Ammon's horn (tissue), 1 donor: ENCODE data around the gene PLXNB3.
"Not testable (repeated sequence)": the region's sequence is repeated elsewhere in the genome, so short reads cannot be mapped to it uniquely, and the experiment has no call there.

ENCODE experiments used
- DNase-seq: peaks from one replicate; pipeline ENCODE4 v3.0.0-alpha.2; 2016; ENCODE audit warnings: low spot score

PLXNB3 gene

DNA sequence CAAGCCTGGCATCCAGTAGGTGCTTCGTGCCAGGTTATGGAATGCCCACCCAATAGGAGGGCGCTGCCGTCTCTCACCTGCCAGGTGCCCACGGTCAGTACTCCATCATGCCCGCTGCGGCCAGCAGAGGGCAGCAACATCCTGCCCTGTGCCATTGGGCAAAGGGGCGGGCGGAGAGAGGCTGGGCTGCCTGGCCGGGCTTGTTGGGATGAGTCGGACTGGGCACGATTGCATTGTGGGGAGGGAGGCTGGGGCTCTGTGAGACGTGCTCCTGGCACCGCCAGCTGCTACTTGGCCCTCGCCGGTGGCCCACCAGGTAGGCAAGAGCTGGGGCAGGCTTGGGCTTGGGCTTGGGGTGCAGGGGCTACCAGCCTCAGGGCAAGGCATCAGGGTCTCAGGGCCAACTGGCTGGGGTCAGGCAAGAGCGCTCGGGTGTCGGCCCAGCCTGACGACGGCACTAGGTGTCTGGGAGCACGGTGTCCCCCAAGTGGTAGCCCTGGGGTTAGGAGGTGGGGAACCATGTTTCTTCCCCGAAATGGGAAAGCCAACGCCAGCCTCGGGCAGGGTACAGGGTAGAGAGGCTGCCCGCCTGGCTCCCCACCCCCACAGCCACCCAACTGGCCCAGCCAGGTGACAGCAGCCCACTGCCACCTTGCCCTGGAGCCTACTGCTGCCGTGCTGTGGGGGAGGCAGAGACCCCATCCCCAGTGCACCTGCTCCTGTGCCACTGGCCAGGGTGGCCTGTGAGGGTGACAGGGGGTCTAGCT is at the start of gene PLXNB3:
TSS of gene PLXNB3 (plus strand) at position 261 of the 767 bp plus-strand sequence. CDS start 1,287 bp downstream, outside the sequence.
- peak; percentile 89 for DNase-seq

- DNase-seq: no peak
Observed at GRCh38 chrX:153714256-153714655, 49.8 kb upstream of the PLXNB3 start.

GRCh38 chrX:153717445-153717844 is 46.6 kb upstream of the PLXNB3 start:
- DNase-seq: no peak

DNA sequence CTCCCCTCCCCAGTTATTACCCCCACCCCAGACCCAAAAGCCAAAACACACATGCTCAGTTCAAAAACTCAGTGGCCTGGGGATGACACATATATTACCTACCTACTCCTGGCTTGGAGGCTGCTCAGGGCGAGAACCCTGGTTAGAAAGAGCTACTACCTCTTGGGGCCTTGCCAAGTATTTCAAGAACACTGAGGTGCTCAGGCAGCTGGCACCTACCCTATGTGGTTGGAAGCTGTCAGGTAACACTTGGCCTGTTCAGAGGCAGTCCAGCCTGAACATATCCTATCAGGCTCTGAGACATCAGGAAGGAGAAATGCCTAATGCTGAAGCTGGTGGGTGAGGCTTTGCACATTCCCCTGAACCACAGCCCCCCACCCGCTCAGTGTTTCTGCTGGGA is 44.8 kb upstream of the PLXNB3 start:
- DNase-seq: no peak

GRCh38 chrX:153719701-153720100 is 44.3 kb upstream of the PLXNB3 start:
- no peak for DNase-seq

DNA sequence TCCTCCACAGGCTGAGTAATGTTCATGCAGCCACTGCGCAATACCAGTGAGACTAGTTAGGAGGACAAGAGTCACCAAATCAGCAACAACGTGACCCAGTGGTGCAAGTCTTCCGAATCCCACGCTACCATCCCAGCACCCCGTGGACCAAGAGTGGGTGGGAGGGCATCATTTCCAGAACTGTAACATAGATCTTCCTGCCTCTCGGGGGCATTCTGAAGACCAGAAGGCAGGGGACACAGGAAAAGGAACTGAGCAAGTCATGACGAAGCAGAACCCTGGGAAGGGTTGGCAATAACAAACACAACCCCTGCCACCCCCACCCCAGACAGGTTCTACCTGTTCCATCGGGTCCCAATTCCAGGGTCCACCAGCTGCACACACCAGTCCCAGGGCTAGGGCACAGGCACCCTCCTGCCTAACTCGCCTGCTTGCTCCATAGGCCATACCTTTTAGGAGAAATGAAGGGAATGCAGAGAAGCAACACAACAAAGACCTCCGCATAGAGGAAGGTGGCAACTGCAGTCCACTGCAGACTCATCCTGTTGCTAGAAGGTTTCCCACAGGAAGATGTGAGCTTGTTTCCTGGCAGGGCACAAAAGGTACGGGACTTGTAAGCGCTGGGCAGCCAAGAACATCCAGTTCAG is 41.2 kb upstream of the PLXNB3 start:
- no peak for DNase-seq

DNA sequence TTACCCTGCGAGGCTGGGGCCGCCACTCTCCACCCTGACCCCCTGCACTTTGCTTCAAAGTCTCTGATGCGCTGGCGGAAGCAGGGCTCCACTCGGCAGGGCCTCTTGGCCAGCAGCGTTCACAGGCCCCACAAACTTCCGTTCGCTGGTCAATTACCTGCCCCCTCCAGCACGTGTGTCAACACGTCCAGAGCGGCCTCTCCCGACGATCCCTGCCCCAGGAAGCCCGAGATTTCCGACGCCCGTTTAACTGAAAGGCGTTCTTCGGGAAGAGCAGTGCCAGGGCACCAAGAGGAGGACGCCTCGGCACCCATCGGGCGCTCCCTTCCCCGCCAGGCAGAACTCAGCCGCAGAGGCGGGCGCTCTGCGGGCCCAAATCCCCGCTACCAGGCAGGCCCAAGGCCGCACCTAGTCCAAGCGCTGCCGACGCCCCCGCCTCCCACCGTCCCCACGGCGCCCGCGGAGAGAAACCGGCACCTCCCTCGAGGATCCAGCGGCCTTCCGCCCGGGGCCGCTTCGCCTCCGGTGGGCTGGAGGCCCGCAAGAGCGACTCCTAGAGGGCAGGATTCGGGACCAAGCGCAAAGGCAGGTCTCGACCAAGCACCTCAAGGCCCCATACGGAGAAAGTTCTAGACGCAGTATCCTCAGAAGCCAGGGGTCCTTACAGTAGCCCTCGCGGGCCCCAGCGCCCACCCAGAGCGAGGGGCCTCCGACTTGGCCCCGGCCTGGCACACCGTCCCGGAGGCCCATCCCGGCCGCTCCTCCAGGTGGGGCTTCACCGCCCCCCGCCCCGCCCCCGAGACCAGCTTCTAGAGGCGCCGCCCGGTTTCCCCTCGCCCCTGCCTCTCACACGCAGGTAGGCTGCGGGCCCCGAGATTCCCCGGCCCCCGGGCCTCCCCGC is 40.4 kb upstream of the PLXNB3 start:
- no peak for DNase-seq

- DNase-seq: peak; percentile 83
Observed at GRCh38 chrX:153724252-153725038, 39.6 kb upstream of the PLXNB3 start, which contains the start of the genes ABCD1 and BCAP31. Gene ABCD1 (plus strand): TSS chrX:153724856. CDS start chrX:153725267, 411 bp downstream. Gene BCAP31 (minus strand): TSS chrX:153724387. CDS start chrX:153723244, 1,143 bp downstream.

- DNase-seq: no peak
Observed at GRCh38 chrX:153725039-153725831, 38.8 kb upstream of the PLXNB3 start.

DNA sequence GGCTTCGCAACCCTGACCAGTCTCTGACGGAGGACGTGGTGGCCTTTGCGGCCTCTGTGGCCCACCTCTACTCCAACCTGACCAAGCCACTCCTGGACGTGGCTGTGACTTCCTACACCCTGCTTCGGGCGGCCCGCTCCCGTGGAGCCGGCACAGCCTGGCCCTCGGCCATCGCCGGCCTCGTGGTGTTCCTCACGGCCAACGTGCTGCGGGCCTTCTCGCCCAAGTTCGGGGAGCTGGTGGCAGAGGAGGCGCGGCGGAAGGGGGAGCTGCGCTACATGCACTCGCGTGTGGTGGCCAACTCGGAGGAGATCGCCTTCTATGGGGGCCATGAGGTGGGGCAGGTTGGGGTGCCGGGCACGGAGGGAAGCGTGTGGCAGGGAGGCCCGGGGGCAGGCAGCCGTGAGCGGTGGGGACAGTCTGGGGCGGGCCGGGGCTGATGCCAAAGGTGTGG is 38.2 kb upstream of the PLXNB3 start:
- DNase-seq: peak; percentile 3

DNA sequence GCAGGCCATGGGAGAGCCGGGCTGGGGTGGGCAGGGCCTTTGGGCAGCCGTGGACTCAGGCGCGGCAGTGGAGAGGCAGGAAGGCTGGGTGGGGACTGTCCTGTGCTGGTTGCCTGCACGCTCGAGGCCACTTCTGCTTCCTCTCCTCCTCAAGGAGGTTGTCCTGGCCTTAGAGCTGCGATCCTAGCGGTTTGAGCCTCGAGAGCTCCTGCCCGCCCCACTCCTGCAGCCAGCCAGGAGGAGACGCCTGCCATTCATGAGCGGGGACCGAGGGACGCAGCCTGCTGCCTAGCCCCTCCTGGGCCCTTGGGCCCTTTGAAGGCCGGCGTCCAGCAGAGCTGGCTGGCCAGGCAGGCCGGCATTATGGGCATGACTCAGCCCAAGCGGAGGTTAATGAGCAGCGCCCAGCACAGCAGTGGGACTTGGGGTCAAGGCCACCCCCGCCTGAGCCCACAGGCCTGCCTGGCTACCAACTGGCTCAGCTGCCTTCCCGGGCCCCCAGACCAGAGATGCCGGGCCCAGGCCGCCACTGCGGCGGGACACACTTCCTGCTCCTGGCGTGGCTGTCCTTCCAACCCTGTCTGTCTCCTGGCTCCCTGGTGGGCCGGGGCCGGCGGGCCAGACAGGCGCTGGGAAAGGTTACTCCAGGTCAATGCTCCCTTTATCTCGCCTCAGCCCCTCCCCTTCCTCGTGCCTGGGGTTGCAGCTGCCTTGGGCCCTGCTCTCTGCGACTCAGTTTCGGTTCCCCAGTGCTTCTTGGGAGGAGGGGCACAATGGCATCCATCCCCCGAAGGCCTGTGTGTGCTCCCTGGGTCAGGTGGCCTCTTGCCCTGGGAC is 37.5 kb upstream of the PLXNB3 start:
- peak; percentile 66 for DNase-seq

GRCh38 chrX:153727123-153727931 is 36.7 kb upstream of the PLXNB3 start:
- DNase-seq: peak; percentile 81

DNA sequence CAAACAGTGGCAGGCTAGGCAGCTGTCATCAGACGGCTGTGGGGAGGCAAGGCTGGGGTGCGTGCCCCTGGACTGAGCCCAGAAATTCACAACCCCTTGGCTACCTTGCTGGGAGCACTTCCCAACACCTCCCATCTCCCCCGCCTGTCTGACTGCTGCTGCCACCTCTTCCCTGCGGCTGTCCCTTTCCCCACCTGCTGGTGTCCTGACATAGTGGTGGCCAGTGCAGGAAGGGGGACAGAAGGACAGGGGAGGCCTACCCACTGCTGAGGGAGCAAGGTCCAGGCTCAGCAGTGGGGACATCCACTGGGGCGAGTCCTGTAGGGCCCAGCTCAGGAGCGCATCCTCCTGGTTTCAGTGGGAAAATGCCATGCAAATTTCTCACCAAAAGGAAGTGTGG is 36.0 kb upstream of the PLXNB3 start:
- DNase-seq: no peak

DNA sequence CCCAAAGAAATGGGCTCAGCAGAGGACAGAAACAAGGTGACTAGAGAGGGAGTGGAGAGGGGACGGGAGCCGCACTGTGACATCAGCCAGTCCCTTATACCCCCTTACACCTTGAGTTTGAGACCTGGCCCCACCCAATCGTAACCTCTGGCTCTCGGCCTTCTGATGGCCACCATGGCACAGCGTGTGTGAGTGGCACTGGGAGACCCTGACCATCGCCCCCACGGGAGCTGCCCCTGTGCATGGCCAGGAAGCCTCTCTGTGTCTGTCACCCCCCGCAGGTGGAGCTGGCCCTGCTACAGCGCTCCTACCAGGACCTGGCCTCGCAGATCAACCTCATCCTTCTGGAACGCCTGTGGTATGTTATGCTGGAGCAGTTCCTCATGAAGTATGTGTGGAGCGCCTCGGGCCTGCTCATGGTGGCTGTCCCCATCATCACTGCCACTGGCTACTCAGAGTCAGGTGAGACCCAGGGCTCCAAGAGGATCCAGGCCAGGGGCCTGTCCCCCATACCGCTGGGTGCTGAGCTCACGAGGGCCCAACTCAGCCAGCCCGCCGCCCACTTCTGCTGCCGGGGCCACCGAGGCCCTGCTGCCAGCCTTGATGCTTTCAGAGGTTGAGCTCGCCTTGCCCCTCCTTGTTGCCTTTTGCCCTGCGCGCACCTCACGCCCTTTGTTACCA is 35.0 kb upstream of the PLXNB3 start:
- DNase-seq: no peak

DNA sequence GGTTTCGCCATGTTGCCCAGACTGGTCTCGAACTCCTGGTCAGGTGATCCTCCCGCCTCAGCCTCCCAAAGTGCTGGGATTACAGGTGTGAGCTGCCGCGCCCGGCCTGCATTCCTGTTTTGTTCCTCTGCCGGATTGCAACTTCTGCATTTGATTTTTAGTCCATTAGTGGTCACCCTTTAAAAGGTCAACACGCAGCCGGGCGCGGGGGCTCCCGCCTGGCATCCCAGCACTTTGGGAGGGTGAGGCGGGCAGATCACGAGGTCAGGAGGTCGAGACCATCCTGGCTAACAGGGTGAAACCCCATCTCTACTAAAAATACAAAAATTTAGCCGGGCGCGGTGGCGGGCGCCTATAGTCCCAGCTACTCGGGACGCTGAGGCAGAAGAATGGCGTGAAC is 33.9 kb upstream of the PLXNB3 start:
- DNase-seq: not testable (repeated sequence)

DNA sequence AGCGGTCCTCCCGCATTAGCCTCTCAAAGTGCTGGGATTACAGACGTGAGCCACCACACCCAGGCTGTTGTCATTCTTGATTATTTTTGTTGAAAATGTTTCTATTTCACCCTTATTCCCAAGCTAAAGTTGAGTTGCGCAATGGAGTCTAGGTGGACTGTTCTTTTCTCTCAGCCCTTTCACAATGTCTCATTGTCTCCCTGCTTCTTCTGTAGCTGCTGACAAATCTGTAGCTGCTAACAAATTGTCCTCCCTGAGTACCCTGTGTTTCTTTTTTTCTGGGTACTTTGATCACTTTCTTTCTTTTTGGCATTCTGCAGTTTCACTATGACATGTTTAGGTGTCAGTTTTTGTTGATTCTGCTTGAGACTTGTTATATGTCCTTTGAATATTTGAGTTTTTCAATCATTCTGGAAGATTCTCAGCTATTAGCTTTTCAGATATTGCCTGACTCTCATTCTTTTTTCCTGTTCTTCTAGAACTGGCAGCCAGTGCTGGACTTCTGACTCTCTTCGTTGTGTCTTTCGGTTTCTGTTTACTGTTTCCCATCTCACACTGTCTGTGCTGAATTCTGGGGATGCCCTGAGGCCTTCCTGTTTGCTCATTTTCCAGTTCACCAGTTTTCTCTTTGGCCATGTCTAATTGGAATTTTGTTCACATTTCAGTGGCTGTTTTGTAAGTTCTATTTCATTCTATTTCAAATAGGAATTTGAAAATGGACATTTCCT is 32.8 kb upstream of the PLXNB3 start:
- no peak for DNase-seq

DNA sequence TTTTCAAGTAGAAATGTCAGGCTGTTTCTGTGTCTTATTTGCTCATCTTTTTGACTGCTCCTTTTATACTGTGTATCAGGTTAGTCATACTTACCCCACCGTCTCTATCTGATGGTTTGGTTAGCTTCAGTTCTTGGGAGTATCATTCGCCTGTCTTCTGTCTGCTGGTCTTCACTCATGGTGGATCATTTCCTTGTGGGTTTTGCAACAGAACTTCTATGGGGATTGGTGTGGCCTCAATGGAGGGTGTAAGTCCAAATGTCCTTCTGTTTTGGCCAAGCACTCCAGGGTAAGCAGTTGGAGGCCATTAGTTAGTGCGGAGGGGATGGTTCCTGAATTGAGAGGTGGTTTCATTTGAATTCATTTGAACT is 32.2 kb upstream of the PLXNB3 start:
- no peak for DNase-seq

GRCh38 chrX:153732401-153732800 is 31.6 kb upstream of the PLXNB3 start:
- DNase-seq: no peak
